Stomach smooth muscle (tissue), 2 donors: ENCODE measurements around the gene TAP2.

ENCODE experiments used
- H3K27ac ChIP-seq: one replicate; pipeline ENCODE4 v1.7.0; 2013; ENCODE audit warnings: mild to moderate bottlenecking, low read length, inconsistent platforms
- H3K27me3 ChIP-seq, 2 donors: one replicate each; pipeline ENCODE4 v1.7.0; 2013; ENCODE audit warnings: low read length in 2 of 2; ENCODE audit not compliant: insufficient read depth in 2 of 2, control insufficient read depth in 1 of 2
- H3K36me3 ChIP-seq, 2 donors: one replicate each; pipeline ENCODE4 v1.7.0; 2013; ENCODE audit warnings: low read length in 2 of 2; ENCODE audit not compliant: control insufficient read depth in 2 of 2, insufficient read depth in 2 of 2
- H3K4me1 ChIP-seq: one replicate; pipeline ENCODE4 v1.7.0; 2013; ENCODE audit warnings: low read length; ENCODE audit not compliant: control insufficient read depth, insufficient read depth
- H3K4me3 ChIP-seq, 2 donors: one replicate each; pipeline ENCODE4 v1.7.0; 2013; ENCODE audit warnings: low read length in 2 of 2
- H3K9ac ChIP-seq, 2 donors: one replicate each; pipeline ENCODE4 v1.7.0; 2013; ENCODE audit warnings: low read length in 2 of 2, mild to moderate bottlenecking in 1 of 2
- H3K9me3 ChIP-seq, 2 donors: one replicate each; pipeline ENCODE4 v1.7.0; 2013; ENCODE audit warnings: low read length in 2 of 2; ENCODE audit not compliant: control insufficient read depth in 2 of 2
- donor health status: healthy.
- donor health status: Pancreatic carcinoma.

TAP2 gene

GRCh38 chr6:32854376-32855178, 16.0 kb upstream of the TAP2 start:
- Histone ChIP-seq H3K27ac (peak overlapping the region; percentile 95), H3K9ac (peak overlapping the region; percentile 93), H3K27me3 (no peaks in the 10 kb centered on the region), H3K36me3 (peaks cover 26 to 28% of the 10 kb centered on the region in 2 donors), H3K4me1 (peaks cover 37% of the 10 kb centered on the region), H3K4me3 (peak overlapping the region; percentile 81 to 92), H3K9me3 (no peaks in the 10 kb centered on the region)

DNA sequence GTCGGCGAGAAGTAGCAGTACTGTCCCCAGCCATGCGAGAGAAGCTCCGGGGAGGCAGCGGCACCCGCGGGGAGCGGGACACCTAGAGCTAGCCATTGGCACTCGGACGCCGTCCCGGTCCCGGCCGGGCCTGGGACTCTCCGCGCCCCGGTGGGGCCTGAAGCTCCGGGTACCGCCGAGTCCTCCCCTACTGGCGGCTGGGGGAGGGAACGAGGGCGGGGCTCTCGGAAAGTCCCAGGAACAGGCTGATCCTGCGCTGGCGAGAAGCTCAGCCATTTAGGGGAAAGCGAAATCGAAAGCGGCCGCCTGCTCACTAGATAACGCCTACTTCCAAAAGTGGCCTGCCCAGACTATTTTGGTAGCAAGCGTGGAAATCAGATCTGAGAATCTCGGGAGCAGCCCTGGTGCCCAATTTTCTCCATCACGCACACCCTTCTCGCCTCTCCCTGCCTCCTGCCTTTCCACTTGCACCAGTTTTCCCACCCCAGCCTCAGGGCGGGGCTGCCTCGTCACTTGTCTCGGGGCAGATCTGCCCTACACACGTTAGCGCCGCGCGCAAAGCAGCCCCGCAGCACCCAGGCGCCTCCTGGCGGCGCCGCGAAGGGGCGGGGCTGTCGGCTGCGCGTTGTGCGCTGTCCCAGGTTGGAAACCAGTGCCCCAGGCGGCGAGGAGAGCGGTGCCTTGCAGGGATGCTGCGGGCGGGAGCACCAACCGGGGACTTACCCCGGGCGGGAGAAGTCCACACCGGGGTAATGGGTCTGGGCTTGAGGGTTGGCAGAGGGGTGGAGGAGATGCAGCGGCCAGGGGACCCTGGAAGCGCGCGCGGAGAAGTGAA, 15.2 kb upstream of the TAP2 start, which contains the start of the genes PSMB9 and TAP1:
PSMB9 (plus strand) TSS at position 652 of the 835 bp plus-strand sequence; CDS start at position 690, 38 bp downstream.
TAP1 (minus strand) TSS at position 164 of the 835 bp plus-strand sequence; CDS start at position 96, 68 bp downstream.
- H3K36me3 ChIP-seq: peaks cover 26 to 29% of the 10 kb centered on the region in 2 donors
- peak within 1 kb of the TSS; percentile 81 to 92 for H3K4me3 ChIP-seq
- peaks cover 37% of the 10 kb centered on the region for H3K4me1 ChIP-seq
- H3K27ac ChIP-seq: peak within 1 kb of the TSS; percentile 95
- no peaks in the 10 kb centered on the region for H3K27me3 ChIP-seq
- H3K9me3 ChIP-seq: no peaks in the 10 kb centered on the region
- H3K9ac ChIP-seq: peak within 1 kb of the TSS; percentile 93

GRCh38 chr6:32852844-32853540, 14.5 kb upstream of the TAP2 start:
- Histone ChIP-seq H3K4me1 (peaks cover 37% of the 10 kb centered on the region), H3K9me3 (no peaks in the 10 kb centered on the region), H3K4me3 (peak overlapping the region; percentile 81 to 92), H3K36me3 (peaks cover 30 to 32% of the 10 kb centered on the region in 2 donors), H3K27me3 (no peaks in the 10 kb centered on the region), H3K27ac (peak overlapping the region; percentile 95), H3K9ac (peak overlapping the region; percentile 93)

GRCh38 chr6:32852018-32852843, 13.7 kb upstream of the TAP2 start:
- Histone ChIP-seq H3K9ac (peak overlapping the region; percentile 93), H3K4me1 (peaks cover 37% of the 10 kb centered on the region), H3K27ac (peak overlapping the region; percentile 95), H3K9me3 (no peaks in the 10 kb centered on the region), H3K4me3 (peak overlapping the region; percentile 81 to 92), H3K27me3 (no peaks in the 10 kb centered on the region), H3K36me3 (peaks cover 34 to 35% of the 10 kb centered on the region in 2 donors)

DNA sequence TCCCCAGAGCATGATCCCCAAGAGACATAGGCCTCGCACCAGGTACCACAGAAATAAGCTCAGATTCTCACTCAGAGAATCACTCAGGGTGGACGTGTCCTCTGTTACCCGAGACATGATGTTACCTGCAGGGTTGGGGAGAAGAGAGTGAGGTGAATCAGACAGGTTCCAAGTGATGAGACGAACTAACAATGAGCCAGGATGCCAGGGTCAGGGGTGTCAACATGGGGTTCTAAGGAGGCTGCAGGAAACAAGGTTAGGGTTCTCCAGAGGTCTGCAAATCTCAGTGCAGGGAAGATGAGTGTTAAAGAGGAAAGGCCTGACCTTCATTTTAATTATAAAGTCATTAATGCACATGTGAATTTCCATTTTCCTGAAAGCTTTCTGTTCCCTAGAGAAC, 12.5 kb upstream of the TAP2 start:
- Histone ChIP-seq H3K4me1 (peaks cover 37% of the 10 kb centered on the region), H3K36me3 (peaks cover 42% of the 10 kb centered on the region in 2 donors), H3K27ac (peak overlapping the region; percentile 95), H3K9ac (peak overlapping the region in 1 of 2 donors; percentile 21), H3K9me3 (no peaks in the 10 kb centered on the region), H3K27me3 (no peaks in the 10 kb centered on the region), H3K4me3 (no peak overlapping the region)

GRCh38 chr6:32849126-32849525, 10.6 kb upstream of the TAP2 start:
- Histone ChIP-seq H3K4me1 (peaks cover 34% of the 10 kb centered on the region), H3K9me3 (no peaks in the 10 kb centered on the region), H3K27me3 (no peaks in the 10 kb centered on the region), H3K27ac (no peak overlapping the region), H3K9ac (no peak overlapping the region), H3K4me3 (no peak overlapping the region), H3K36me3 (peaks cover 47% of the 10 kb centered on the region in 2 donors)

DNA sequence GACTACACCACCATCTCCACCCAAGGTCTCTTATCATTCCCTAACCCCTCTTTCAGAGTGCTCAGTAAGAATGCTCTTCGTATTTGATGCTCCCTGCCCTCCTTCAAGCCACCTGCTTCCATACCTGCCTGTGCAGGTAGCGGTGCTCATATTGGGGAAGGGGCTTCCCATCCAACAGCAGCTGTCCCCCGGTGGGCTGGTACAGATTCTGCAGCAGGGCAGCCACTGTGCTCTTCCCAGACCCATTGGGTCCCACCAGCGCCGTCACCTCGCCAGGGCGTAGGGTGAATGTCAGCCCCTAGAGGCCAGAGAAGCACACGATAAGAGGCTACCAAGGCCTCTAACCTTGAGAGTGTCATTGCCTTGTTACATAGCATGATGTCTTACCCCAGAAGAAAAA, 9.3 kb upstream of the TAP2 start:
- peaks cover 36% of the 10 kb centered on the region for H3K4me1 ChIP-seq
- H3K27ac ChIP-seq: peak overlapping the region; percentile 18
- no peak overlapping the region for H3K9ac ChIP-seq
- H3K9me3 ChIP-seq: no peaks in the 10 kb centered on the region
- H3K4me3 ChIP-seq: no peak overlapping the region
- H3K27me3 ChIP-seq: no peaks in the 10 kb centered on the region
- peaks cover 47% of the 10 kb centered on the region in 2 donors for H3K36me3 ChIP-seq

DNA sequence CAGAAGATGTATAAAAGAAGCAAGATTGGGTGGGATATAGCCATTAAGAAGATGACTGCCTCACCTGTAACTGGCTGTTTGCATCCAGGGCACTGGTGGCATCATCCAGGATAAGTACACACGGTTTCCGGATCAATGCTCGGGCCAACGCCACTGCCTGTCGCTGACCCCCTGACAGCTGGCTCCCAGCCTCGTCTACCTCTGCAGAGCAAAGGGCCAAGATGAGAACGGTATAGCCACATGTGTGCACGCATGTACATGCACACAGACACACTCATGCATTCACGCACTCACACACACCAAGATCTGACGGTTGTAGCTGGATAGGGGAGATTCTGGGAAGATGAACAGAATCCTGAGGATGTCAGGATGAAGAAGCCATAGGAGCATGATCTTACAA, 8.5 kb upstream of the TAP2 start:
- peaks cover 30% of the 10 kb centered on the region for H3K4me1 ChIP-seq
- peaks cover 47 to 50% of the 10 kb centered on the region in 2 donors for H3K36me3 ChIP-seq

GRCh38 chr6:32845384-32845884, 6.9 kb upstream of the TAP2 start:
- Histone ChIP-seq H3K36me3 (peaks cover 40 to 44% of the 10 kb centered on the region in 2 donors), H3K27ac (no peak overlapping the region), H3K9me3 (no peaks in the 10 kb centered on the region), H3K27me3 (no peaks in the 10 kb centered on the region), H3K4me3 (peak overlapping the region in 1 of 2 donors; percentile 99), H3K9ac (no peak overlapping the region), H3K4me1 (peaks cover 19% of the 10 kb centered on the region)

More for the DNA sequence above, 8.5 kb upstream of the TAP2 start:
- Histone ChIP-seq H3K27ac (no peak overlapping the region), H3K9ac (no peak overlapping the region), H3K27me3 (no peaks in the 10 kb centered on the region), H3K4me3 (no peak overlapping the region), H3K9me3 (no peaks in the 10 kb centered on the region)
